GM12873 (cell line): ENCODE measurements around the gene PIGQ.

Source experiments
- CTCF ChIP-seq: IDR thresholded peaks from 2 replicates; pipeline ENCODE4 v1.5.1; 2012; ENCODE audit warnings: low read depth, mild to moderate bottlenecking, moderate library complexity, low read length, control low read depth; ENCODE audit not compliant: insufficient read depth; ENCODE audit errors: missing control alignments

Gene PIGQ

DNA sequence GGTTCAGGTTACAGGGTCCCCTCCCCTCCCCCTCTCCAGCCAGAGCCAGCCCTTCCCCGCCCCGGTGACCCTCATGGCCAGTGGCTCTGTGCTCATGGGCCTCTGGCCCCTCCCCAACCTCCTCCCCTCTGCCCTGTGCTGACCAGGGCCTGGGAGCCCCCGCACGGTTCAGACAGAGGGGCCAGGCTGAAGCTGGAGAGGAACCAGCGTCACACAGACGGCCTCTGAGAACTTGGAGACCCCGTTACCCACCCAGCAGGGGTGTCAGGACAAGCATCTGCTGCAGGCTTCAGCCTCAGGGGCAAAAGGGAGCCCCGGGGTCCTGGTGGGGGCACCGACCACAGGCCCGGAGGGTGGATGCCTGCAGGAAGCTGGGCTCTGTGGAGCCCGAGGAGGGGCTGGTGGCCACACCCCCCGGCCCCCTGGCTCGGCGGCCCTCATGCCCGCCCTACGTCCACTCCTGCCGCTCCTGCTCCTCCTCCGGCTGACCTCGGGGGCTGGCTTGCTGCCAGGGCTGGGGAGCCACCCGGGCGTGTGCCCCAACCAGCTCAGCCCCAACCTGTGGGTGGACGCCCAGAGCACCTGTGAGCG lies 61.1 kb downstream of the PIGQ start, which contains the start of gene WFIKKN1:
WFIKKN1 (plus strand) TSS at position 171 of the 591 bp plus-strand sequence; CDS start at position 440, 269 bp downstream.
- TF ChIP-seq CTCF: no peak

DNA sequence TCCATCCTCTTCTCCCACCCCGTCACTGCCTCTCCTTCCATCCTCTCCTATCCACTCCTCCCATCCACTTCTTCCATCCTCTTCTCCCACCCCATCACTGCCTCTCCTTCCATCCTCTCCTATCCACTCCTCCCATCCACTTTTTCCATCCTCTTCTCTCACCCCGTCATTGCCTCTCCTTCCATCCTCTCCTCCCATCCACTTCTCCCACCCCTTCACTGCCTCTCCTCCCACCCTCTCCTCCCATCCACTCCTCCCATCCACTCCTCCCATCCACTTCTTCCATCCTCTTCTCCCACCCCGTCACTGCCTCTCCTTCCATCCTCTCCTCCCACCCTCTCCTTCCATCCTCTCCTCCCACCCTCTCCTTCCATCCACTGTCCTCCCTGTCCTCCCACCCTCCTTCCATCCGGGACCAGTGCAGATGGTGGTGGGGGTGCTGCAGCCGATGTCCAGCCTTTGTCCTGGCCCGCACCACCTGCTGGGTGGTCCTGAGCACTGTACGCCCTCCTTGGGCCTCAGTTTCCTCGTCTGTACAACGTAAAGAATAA lies 62.1 kb downstream of the PIGQ start:
- TF ChIP-seq CTCF: no peak

DNA sequence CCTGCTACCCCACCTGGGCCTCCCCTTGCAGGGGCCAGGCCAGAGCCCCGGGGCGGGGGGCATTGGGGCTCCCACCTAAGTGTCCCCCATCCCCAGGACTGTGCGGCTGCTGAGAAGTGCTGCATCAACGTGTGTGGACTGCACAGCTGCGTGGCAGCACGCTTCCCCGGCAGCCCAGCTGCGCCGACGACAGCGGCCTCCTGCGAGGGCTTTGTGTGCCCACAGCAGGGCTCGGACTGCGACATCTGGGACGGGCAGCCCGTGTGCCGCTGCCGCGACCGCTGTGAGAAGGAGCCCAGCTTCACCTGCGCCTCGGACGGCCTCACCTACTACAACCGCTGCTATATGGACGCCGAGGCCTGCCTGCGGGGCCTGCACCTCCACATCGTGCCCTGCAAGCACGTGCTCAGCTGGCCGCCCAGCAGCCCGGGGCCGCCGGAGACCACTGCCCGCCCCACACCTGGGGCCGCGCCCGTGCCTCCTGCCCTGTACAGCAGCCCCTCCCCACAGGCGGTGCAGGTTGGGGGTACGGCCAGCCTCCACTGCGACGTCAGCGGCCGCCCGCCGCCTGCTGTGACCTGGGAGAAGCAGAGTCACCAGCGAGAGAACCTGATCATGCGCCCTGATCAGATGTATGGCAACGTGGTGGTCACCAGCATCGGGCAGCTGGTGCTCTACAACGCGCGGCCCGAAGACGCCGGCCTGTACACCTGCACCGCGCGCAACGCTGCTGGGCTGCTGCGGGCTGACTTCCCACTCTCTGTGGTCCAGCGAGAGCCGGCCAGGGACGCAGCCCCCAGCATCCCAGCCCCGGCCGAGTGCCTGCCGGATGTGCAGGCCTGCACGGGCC lies 62.9 kb downstream of the PIGQ start:
- TF ChIP-seq CTCF: no peak

DNA sequence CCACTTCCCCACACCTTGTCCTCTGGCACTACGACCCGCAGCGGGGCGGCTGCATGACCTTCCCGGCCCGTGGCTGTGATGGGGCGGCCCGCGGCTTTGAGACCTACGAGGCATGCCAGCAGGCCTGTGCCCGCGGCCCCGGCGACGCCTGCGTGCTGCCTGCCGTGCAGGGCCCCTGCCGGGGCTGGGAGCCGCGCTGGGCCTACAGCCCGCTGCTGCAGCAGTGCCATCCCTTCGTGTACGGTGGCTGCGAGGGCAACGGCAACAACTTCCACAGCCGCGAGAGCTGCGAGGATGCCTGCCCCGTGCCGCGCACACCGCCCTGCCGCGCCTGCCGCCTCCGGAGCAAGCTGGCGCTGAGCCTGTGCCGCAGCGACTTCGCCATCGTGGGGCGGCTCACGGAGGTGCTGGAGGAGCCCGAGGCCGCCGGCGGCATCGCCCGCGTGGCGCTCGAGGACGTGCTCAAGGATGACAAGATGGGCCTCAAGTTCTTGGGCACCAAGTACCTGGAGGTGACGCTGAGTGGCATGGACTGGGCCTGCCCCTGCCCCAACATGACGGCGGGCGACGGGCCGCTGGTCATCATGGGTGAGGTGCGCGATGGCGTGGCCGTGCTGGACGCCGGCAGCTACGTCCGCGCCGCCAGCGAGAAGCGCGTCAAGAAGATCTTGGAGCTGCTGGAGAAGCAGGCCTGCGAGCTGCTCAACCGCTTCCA lies 63.7 kb downstream of the PIGQ start:
- no peak for TF ChIP-seq CTCF
